Endodermal cell (in vitro differentiated cells): ENCODE results near the gene CIB4. TPM values are rescaled to one million over a fixed set of nuclear protein-coding genes. Genes with fewer than 3 reads are reported as not detected.

ENCODE experiments used
- DNase-seq: peaks from one replicate; pipeline ENCODE4 v3.0.0-alpha.2; 2017
- H3K27ac ChIP-seq: 2 replicates; pipeline ENCODE4 v1.5.1; 2013; ENCODE audit warnings: mild to moderate bottlenecking, low read depth, low read length, moderate library complexity
- H3K27me3 ChIP-seq: 2 replicates; pipeline ENCODE4 v1.6.1; 2013; ENCODE audit warnings: mild to moderate bottlenecking, low read length, moderate library complexity; ENCODE audit not compliant: insufficient read depth, control insufficient read depth, poor library complexity, severe bottlenecking
- H3K36me3 ChIP-seq: 2 replicates; pipeline ENCODE4 v1.7.0; 2013; ENCODE audit warnings: mild to moderate bottlenecking, low read length, moderate library complexity; ENCODE audit not compliant: control insufficient read depth, insufficient read depth
- H3K4me1 ChIP-seq: one replicate; pipeline ENCODE4 v1.7.0; 2013; ENCODE audit warnings: low read length; ENCODE audit not compliant: control insufficient read depth, insufficient read depth
- H3K4me3 ChIP-seq: 2 replicates; pipeline ENCODE4 v1.5.1; 2013; ENCODE audit warnings: mild to moderate bottlenecking, low read length, moderate library complexity
- H3K9ac ChIP-seq: 2 replicates; pipeline ENCODE4 v1.6.1; 2013; ENCODE audit warnings: mild to moderate bottlenecking, low read length, moderate library complexity; ENCODE audit not compliant: poor library complexity, severe bottlenecking; ENCODE audit errors: extremely low read depth
- H3K9me3 ChIP-seq: 2 replicates; pipeline ENCODE4 v1.6.1; 2013; ENCODE audit warnings: mild to moderate bottlenecking, low read length, moderate library complexity; ENCODE audit not compliant: control insufficient read depth
- H3K27ac Mint-ChIP-seq: 2 replicates; pipeline ENCODE4 v1.8.0; 2020; ENCODE audit warnings: mixed read lengths
- H3K27me3 Mint-ChIP-seq: 2 replicates; pipeline ENCODE4 v1.8.0; 2021; ENCODE audit warnings: mild to moderate bottlenecking, mixed read lengths; ENCODE audit not compliant: insufficient read depth
- H3K36me3 Mint-ChIP-seq: 2 replicates; pipeline ENCODE4 v1.8.0; 2020; ENCODE audit warnings: low read depth, mixed read lengths
- H3K4me1 Mint-ChIP-seq: 2 replicates; pipeline ENCODE4 v1.8.0; 2020; ENCODE audit warnings: mixed read lengths
- H3K4me3 Mint-ChIP-seq: 2 replicates; pipeline ENCODE4 v1.8.0; 2020; ENCODE audit warnings: mild to moderate bottlenecking, moderate library complexity, mixed read lengths
- H3K9me3 Mint-ChIP-seq: 2 replicates; pipeline ENCODE4 v1.8.0; 2020; ENCODE audit warnings: mild to moderate bottlenecking, mixed read lengths
- WGBS, 2 experiments: methylation state at CpG; one replicate each; pipeline versions ENCODE4 v1.1.5 to v1.1.7; 2013; ENCODE audit warnings: missing lambda C conversion rate in 2 of 2, mixed read lengths in 1 of 2; ENCODE audit not compliant: insufficient coverage in 1 of 2, insufficient read length in 1 of 2; 5-methylcytosine and 5-hydroxymethylcytosine counted together
- total RNA-seq, 2 donors: library from RNA; stranded (reverse); fragmentation: NEBNext Ultra II Directional in 1 of 2; extraction: Animal tissue kit (Norgen Biotek cat#: 25700) in 1 of 2; gene quantifications; 2 replicates in 1 of 2; 3 replicates in 1 of 2; pipeline ENCODE4 v1.2.1, GENCODE V29; 2021
- TF ChIP-seq, protein P1 (sequence below): fragments of 200-600 bp; sonication (generic); conservative IDR thresholded peaks from 2 replicates; pipeline ENCODE4 v1.5.0; 2021; ENCODE audit warnings: antibody characterized with exemption, mild to moderate bottlenecking

Gene CIB4
- total RNA-seq, 2 donors from 2014 or later = not detected

DNA sequence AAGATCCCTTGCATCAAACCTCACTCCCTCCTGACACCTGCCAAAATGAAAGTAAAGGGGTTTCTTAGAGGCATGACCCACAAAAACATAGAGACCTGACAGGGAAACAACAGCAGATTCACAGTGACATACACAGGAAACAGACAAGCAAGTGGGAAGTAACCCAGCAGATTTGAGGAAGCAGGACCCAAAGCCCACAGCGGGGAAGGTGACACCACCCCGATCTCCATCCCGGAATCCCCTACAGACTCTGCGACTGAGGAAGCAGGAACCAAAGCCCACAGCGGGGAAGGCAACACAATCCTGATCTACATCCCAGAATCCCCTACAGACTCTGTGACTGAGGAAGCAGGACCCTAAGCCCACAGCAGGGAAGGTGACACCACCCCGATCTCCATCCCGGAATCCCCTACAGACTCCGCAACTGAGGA is 21.6 kb downstream of the CIB4 start:
- TF ChIP-seq, protein P1, sequence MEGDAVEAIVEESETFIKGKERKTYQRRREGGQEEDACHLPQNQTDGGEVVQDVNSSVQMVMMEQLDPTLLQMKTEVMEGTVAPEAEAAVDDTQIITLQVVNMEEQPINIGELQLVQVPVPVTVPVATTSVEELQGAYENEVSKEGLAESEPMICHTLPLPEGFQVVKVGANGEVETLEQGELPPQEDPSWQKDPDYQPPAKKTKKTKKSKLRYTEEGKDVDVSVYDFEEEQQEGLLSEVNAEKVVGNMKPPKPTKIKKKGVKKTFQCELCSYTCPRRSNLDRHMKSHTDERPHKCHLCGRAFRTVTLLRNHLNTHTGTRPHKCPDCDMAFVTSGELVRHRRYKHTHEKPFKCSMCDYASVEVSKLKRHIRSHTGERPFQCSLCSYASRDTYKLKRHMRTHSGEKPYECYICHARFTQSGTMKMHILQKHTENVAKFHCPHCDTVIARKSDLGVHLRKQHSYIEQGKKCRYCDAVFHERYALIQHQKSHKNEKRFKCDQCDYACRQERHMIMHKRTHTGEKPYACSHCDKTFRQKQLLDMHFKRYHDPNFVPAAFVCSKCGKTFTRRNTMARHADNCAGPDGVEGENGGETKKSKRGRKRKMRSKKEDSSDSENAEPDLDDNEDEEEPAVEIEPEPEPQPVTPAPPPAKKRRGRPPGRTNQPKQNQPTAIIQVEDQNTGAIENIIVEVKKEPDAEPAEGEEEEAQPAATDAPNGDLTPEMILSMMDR = no peak
- WGBS, 2 experiments = 50 to 85% methylated on average over 4 to 8 of the region's 8 CpGs
- DNase-seq = no peak

GRCh38 chr2:26619096-26619495 is 22.1 kb downstream of the CIB4 start:
- DNase-seq = no peak
- TF ChIP-seq, protein P1 = no peak

More for the DNA sequence above, 21.6 kb downstream of the CIB4 start:
- peaks cover 25% of the 10 kb centered on the region for H3K27me3 Mint-ChIP-seq
- Histone ChIP-seq H3K4me1 (no peaks in the 10 kb centered on the region), H3K4me3 (no peak overlapping the region), H3K36me3 (no peaks in the 10 kb centered on the region), H3K9me3 (peaks cover 6% of the 10 kb centered on the region), H3K27me3 (peaks cover 36% of the 10 kb centered on the region), H3K9ac (no peak overlapping the region), H3K27ac (no peak overlapping the region)
- no peak overlapping the region for H3K4me3 Mint-ChIP-seq
- no peak overlapping the region for H3K27ac Mint-ChIP-seq
- peaks cover 4% of the 10 kb centered on the region for H3K9me3 Mint-ChIP-seq
- no peaks in the 10 kb centered on the region for H3K36me3 Mint-ChIP-seq
- H3K4me1 Mint-ChIP-seq = peaks cover 20% of the 10 kb centered on the region

DNA sequence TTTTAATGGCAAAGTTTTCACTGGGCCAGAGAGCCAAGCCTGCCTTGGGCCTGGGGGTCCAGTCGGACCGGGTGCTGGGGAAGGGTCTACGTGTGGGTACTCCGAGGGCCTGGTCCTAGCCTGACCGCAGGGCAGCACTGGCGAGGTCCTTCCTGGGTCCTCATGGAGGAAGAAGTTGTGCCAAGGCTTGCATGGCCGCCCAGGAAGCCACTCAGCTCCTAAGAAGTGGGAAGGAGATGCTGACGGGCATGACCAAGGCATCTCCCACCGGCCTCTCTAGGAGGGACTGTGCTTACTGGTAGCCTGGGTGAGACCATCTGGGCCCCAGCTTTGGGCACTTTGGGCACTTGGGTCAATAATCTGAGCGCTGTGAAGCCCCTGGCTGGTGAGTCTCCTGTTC is 22.6 kb downstream of the CIB4 start:
- WGBS, 2 experiments = 90 to 92% methylated on average over 7 to 10 of the region's 10 CpGs
- no peak overlapping the region for H3K27ac ChIP-seq
- H3K4me1 ChIP-seq = no peaks in the 10 kb centered on the region
- Mint-ChIP-seq H3K4me1 (peaks cover 16% of the 10 kb centered on the region), H3K36me3 (no peaks in the 10 kb centered on the region), H3K9me3 (peaks cover 4% of the 10 kb centered on the region), H3K27ac (no peak overlapping the region), H3K4me3 (no peak overlapping the region), H3K27me3 (peaks cover 25% of the 10 kb centered on the region)
- DNase-seq = no peak
- H3K9ac ChIP-seq = no peak overlapping the region
- TF ChIP-seq, protein P1 = no peak
- H3K4me3 ChIP-seq = no peak overlapping the region
- H3K36me3 ChIP-seq = no peaks in the 10 kb centered on the region
- H3K9me3 ChIP-seq = peaks cover 6% of the 10 kb centered on the region
- peaks cover 36% of the 10 kb centered on the region for H3K27me3 ChIP-seq

More at GRCh38 chr2:26619096-26619495, 22.1 kb downstream of the CIB4 start:
- Mint-ChIP-seq H3K4me1 (peaks cover 20% of the 10 kb centered on the region), H3K36me3 (no peaks in the 10 kb centered on the region), H3K9me3 (peaks cover 4% of the 10 kb centered on the region), H3K4me3 (no peak overlapping the region), H3K27ac (no peak overlapping the region), H3K27me3 (peaks cover 25% of the 10 kb centered on the region)
- Histone ChIP-seq H3K9me3 (peaks cover 6% of the 10 kb centered on the region), H3K9ac (no peak overlapping the region), H3K27me3 (peaks cover 36% of the 10 kb centered on the region), H3K4me3 (no peak overlapping the region), H3K36me3 (no peaks in the 10 kb centered on the region), H3K4me1 (no peaks in the 10 kb centered on the region), H3K27ac (no peak overlapping the region)
- 87% methylated on average over 11 of the region's 11 CpGs; no CpG with 5 or more reads in 1 of the 2 experiments for WGBS, 2 experiments
